HepG2 (cell line): ENCODE data around the gene HRH3. TPM values are rescaled to one million over a fixed set of nuclear protein-coding genes. Genes with fewer than 3 reads are reported as not detected.

Experiments used
- ATAC-seq: fragments of 200-7000 bp; cut with Tn5 transposase; 3 replicates; pipeline ENCODE4 v1.9.1; 2020; ENCODE audit warnings: mild to moderate bottlenecking, moderate library complexity
- BruUV-seq: library from RNA; stranded (reverse); fragments of 400-500 nt; replicated peaks from 2 replicates; lab custom pipeline; 2021; lab: Mats Ljungman, UMichigan
- CTCF ChIA-PET: fragments of 300-600 bp; formaldehyde crosslinking; extraction: SDS; loops from one replicate; lab custom pipeline; 2021; ENCODE audit warnings: low total read pairs, inconsistent platforms, low intra/inter-chr PET ratio; lab: Yijun Ruan, JAX
- POLR2A ChIA-PET: fragments of 350-600 bp; sonication (Branson Sonifier 250); formaldehyde crosslinking; loops from one replicate; lab custom pipeline; 2020; ENCODE audit warnings: antibody characterized with exemption, inconsistent platforms; lab: Yijun Ruan, JAX
- DNase-seq: peaks from one replicate; pipeline ENCODE4 v3.0.0-alpha.2; 2015; ENCODE audit warnings: low spot score
- FAIRE-seq: peaks from 3 replicates; lab custom pipeline; 2011; peaks lifted over from hg19 to GRCh38; lab: Jason Lieb, UNC
- H2AFZ ChIP-seq: one replicate; pipeline ENCODE4 v1.6.1; 2011; ENCODE audit warnings: low read length, inconsistent platforms
- H3K27ac ChIP-seq: fragments of 300-600 bp; 3 replicates; pipeline ENCODE4 v1.8.0; 2011; ENCODE audit warnings: mixed run types, mild to moderate bottlenecking, mixed read lengths, low read length, inconsistent platforms; ENCODE audit not compliant: insufficient read depth; ENCODE audit errors: extremely low read length
- H3K27me3 ChIP-seq, 2 experiments: fragments of 200-600 bp in 1 of 2; 2 replicates in 1 of 2; 3 replicates in 1 of 2; pipeline versions ENCODE4 v1.6.0 to v1.8.0; 2011; ENCODE audit warnings: low read length in 2 of 2, mild to moderate bottlenecking in 2 of 2, moderate library complexity in 2 of 2, inconsistent platforms in 1 of 2; ENCODE audit not compliant: insufficient read depth in 2 of 2, control insufficient read depth in 1 of 2
- H3K36me3 ChIP-seq, 2 experiments: fragments of 200-600 bp in 1 of 2; replicated peaks in 1 of 2; 2 replicates in 1 of 2; 3 replicates in 1 of 2; pipeline versions ENCODE4 v1.5.1 to v1.8.0; 2011; ENCODE audit warnings: low read length in 2 of 2, inconsistent platforms in 1 of 2; ENCODE audit not compliant: insufficient read depth in 2 of 2, control insufficient read depth in 1 of 2
- H3K4me1 ChIP-seq: 2 replicates; pipeline ENCODE4 v1.5.1; 2012; ENCODE audit warnings: low read length, inconsistent platforms; ENCODE audit not compliant: insufficient read depth
- H3K4me2 ChIP-seq: 2 replicates; pipeline ENCODE4 v1.6.0; 2011; ENCODE audit warnings: low read depth, low read length, inconsistent platforms
- H3K4me3 ChIP-seq, 3 experiments: fragments of 200-600 bp in 1 of 3; sonication (generic), shearing (Covaris generic) in 1 of 3; replicated peaks in 1 of 3; 2 replicates each; pipeline ENCODE4 v1.5.1; 2011 to 2016; ENCODE audit warnings: low read length in 3 of 3, inconsistent platforms in 2 of 3, low read depth in 2 of 3, mild to moderate bottlenecking in 2 of 3, control low read depth in 1 of 3, mixed read lengths in 1 of 3; ENCODE audit not compliant: insufficient read depth in 1 of 3
- H3K79me2 ChIP-seq: one replicate; pipeline ENCODE4 v1.6.1; 2011; ENCODE audit warnings: low read length, inconsistent platforms; ENCODE audit not compliant: insufficient read depth
- H3K9ac ChIP-seq: 2 replicates; pipeline ENCODE4 v1.6.0; 2011; ENCODE audit warnings: mild to moderate bottlenecking, low read depth, low read length, inconsistent platforms; ENCODE audit not compliant: insufficient read depth
- H3K9me3 ChIP-seq: 2 replicates; pipeline ENCODE4 v1.5.1; 2012; ENCODE audit warnings: mild to moderate bottlenecking, low read length
- H4K20me1 ChIP-seq: 2 replicates; pipeline ENCODE4 v1.6.0; 2011; ENCODE audit warnings: inconsistent platforms, mild to moderate bottlenecking, low read length, moderate library complexity; ENCODE audit not compliant: insufficient read depth
- ARNT ChIP-seq: fragments of 450-650 bp; IDR thresholded peaks from 2 replicates; pipeline ENCODE4 v1.6.1; 2017
- ELF1 ChIP-seq: sonication (generic); formaldehyde crosslinking; IDR thresholded peaks from 2 replicates; pipeline ENCODE4 v1.4.0; 2020; ENCODE audit warnings: missing genetic modification reagents
- NFIB ChIP-seq: sonication (generic); formaldehyde crosslinking; IDR thresholded peaks from 2 replicates; pipeline ENCODE4 v1.9.0; 2021; ENCODE audit warnings: missing genetic modification reagents, mild to moderate bottlenecking, borderline replicate concordance
- NR2F6 ChIP-seq, 2 experiments: IDR thresholded peaks; 2 replicates each; pipeline ENCODE4 v1.6.1; 2016; ENCODE audit warnings: antibody characterized with exemption in 1 of 2, mild to moderate bottlenecking in 1 of 2
- SPEN ChIP-seq: sonication (generic); formaldehyde crosslinking; IDR thresholded peaks from 2 replicates; pipeline ENCODE4 v1.5.1; 2020; ENCODE audit warnings: low read depth, mild to moderate bottlenecking, missing genetic modification reagents
- TAF15 ChIP-seq: fragments of 200-400 bp; formaldehyde crosslinking; IDR thresholded peaks from one replicate; pipeline ENCODE4 v1.6.1; 2018; ENCODE audit warnings: mild to moderate bottlenecking, low read depth, low read length; ENCODE audit not compliant: poor library complexity, severe bottlenecking
- ZNF274 ChIP-seq: sonication (generic); formaldehyde crosslinking; IDR thresholded peaks from 2 replicates; pipeline ENCODE4 v1.5.1; 2020; ENCODE audit warnings: mild to moderate bottlenecking, missing genetic modification reagents
- WGBS: methylation state at CpG from one replicate; pipeline ENCODE4 v1.1.6; 2017; ENCODE audit warnings: low lambda C conversion rate; 5-methylcytosine and 5-hydroxymethylcytosine counted together
- in situ Hi-C: cut with HindIII; loops from 2 replicates; pipeline ENCODE4 v1.10.0; 2017; ENCODE audit warnings: low pct_unique_long_range_greater_than_20kb; ENCODE audit not compliant: extremely low pct_ligation_motif_present
- intact Hi-C: fragments of 100-400 bp; cut with micrococcal nuclease; formaldehyde crosslinking; loops from one replicate; pipeline ENCODE4 v1.10.0; 2022; ENCODE audit not compliant: unreplicated experiment
- polyA plus RNA-seq, 8 experiments: library from polyadenylated mRNA; depleted of rRNA in 3 of 8; stranded (reverse) in 7 of 8; unstranded in 1 of 8; fragments of >200 nt; fragmentation: Illumina TruSeq in 4 of 8; extraction: Trizol in 4 of 8; gene quantifications; 2 replicates each; pipeline versions ENCODE4 v1.2.1 to v1.2.3, GENCODE V29; 2011 to 2016; ENCODE audit warnings: low read depth in 4 of 8, missing spikeins in 1 of 8, mixed read lengths in 1 of 8; ENCODE audit not compliant: insufficient read depth in 1 of 8
- total RNA-seq, 5 experiments: library from RNA; depleted of rRNA; stranded (reverse); fragments of >200 nt; fragmentation: Illumina TruSeq; extraction: Trizol; gene quantifications; 2 replicates each; pipeline ENCODE4 v1.2.3, GENCODE V29; 2016; ENCODE audit warnings: low read depth in 1 of 5

HRH3 gene
- total and polyA plus RNA-seq, 2 of the 13 experiments (the other 11 are each of a cell fraction or from before 2014, with no cell fraction given) = 0.18 TPM; not detected in 1

DNA sequence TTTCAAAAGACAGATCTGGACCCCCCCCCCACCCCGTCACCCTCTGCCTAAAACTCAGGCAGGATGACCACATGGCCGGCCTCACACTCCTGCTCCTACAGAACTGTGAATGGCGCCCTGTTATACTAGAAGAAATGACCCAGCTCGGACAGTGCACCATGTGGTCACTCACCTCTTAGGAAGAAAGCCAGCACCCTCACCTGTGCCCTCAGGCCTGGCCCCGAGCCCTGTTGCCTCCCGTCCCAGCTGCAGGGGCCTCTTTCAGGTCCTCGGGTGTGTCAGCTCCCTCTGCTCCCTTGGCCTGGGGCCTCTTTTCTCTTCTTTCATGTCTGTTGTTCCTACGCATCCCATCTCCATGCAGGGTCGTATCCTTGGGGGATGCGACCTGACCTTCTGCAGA lies 42.0 kb upstream of the HRH3 start:
- peaks cover 15% of the 10 kb centered on the region; the same call in 1 of the 2 replicates for H4K20me1 ChIP-seq
- H3K4me1 ChIP-seq = no peaks in the 10 kb centered on the region
- intact Hi-C loops = no loop called here
- no peak overlapping the region for H3K4me2 ChIP-seq
- H3K4me3 ChIP-seq = no peak overlapping the region
- H3K9ac ChIP-seq = no peak overlapping the region
- H3K79me2 ChIP-seq = peaks cover 4% of the 10 kb centered on the region
- TF ChIP-seq SPEN (CRISPR knock-in tag) = no peak
- no peak for TF ChIP-seq NR2F6 (IDR thresholded peaks at IDR 0.05)
- TF ChIP-seq NR2F6 (CRISPR knock-in tag; IDR thresholded peaks at IDR 0.05) = no peak
- no peak for TF ChIP-seq ELF1 (CRISPR knock-in tag)
- TF ChIP-seq NFIB = no peak
- H3K9me3 ChIP-seq = no peaks in the 10 kb centered on the region
- FAIRE-seq (no peak), DNase-seq (no peak), ATAC-seq (no peak)
- POLR2A ChIA-PET = no interaction called here
- 98% methylated on average over 8 of the region's 10 CpGs for WGBS
- in situ Hi-C loops = no loop called here
- H2AFZ ChIP-seq = no peak overlapping the region
- H3K36me3 ChIP-seq = peaks cover 53 to 92% of the 10 kb centered on the region in 2 experiments
- no TSS peak for BruUV-seq
- H3K27me3 ChIP-seq = no peaks in the 10 kb centered on the region
- CTCF ChIA-PET = no interaction called here
- H3K27ac ChIP-seq = no peak overlapping the region

DNA sequence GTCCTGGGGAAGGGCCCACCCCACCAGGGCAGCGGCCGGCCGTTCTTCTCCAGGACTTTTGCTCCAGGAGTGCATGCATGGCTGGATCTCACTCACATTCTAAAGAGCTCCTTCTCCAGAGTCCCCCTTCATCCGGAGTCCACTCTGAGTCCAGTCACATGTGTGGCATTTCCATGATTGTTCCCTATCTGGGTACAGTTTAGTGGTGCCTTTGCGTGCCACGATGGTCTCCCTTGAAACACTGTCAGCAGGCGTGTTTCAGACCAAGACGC lies 39.2 kb upstream of the HRH3 start:
- no peak for TF ChIP-seq TAF15
- TF ChIP-seq ARNT = no peak
- TF ChIP-seq ZNF274 (CRISPR knock-in tag) = 0 out of 2 replicates have a peak, but pooled peaks have one; percentile 50
- ATAC-seq (no peak), FAIRE-seq (no peak), DNase-seq (no peak)
- no peak overlapping the region for H3K27ac ChIP-seq
- no peaks in the 10 kb centered on the region for H3K27me3 ChIP-seq
- WGBS = 94% methylated on average over 8 of the region's 8 CpGs
- peaks cover 17% of the 10 kb centered on the region; the same call in 1 of the 2 replicates for H4K20me1 ChIP-seq
- CTCF ChIA-PET = no interaction called here
- H3K9me3 ChIP-seq = no peaks in the 10 kb centered on the region
- no peak overlapping the region for H3K9ac ChIP-seq
- intact Hi-C loops = no loop called here
- in situ Hi-C loops = no loop called here
- POLR2A ChIA-PET = no interaction called here
- no peak overlapping the region for H3K4me3 ChIP-seq
- H3K79me2 ChIP-seq = peaks cover 15% of the 10 kb centered on the region
- H3K4me1 ChIP-seq = no peaks in the 10 kb centered on the region
- BruUV-seq = no TSS peak
- H3K4me2 ChIP-seq = no peak overlapping the region
- no peak overlapping the region for H2AFZ ChIP-seq
- H3K36me3 ChIP-seq = peaks cover 49 to 78% of the 10 kb centered on the region in 2 experiments
